ENCODE results near the gene QKI. TPM values are rescaled to one million over a fixed set of nuclear protein-coding genes. Genes with fewer than 3 reads are reported as not detected.

The QKI gene
- total RNA-seq, 1 donor from 2014 or later, result 204 TPM

DNA sequence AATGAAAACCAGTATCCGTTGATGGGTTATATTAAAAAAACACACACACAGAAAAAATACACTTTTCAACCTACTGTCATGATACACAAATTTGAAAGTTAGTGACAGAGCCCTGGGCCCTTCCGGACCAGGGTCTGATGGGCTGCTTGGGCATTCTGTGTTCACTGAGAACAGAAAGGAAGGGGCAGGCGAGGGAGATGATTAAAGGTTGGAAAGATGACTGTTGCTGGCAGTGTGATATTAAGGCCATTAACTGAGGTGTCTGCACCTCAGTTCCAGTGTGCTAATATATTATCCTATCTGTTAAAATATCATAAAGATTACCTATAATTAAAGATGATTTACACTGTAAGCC lies 18.7 kb upstream of the QKI start:
- Histone ChIP-seq H3K27ac (ENCODE audit: low read depth, low read length) (no peak overlapping the region), H3K4me3 (ENCODE audit: insufficient read depth, low read depth, low read length) (no peak overlapping the region), H3K36me3 (ENCODE audit: insufficient read depth, low read length) (no peaks in the 10 kb centered on the region), H3K9me3 (ENCODE audit: insufficient read depth, low read depth, low read length) (no peaks in the 10 kb centered on the region), H4K20me1 (ENCODE audit: insufficient read depth, low read length) (no peaks in the 10 kb centered on the region), H3K27me3 (ENCODE audit: insufficient read depth, low read length) (no peaks in the 10 kb centered on the region), H3K9ac (ENCODE audit: low read length) (no peak overlapping the region), H3K4me1 (ENCODE audit: insufficient read depth, low read length) (peaks cover 29% of the 10 kb centered on the region), H2AFZ (ENCODE audit: low read depth, low read length) (no peak overlapping the region), H3K4me2 (ENCODE audit: low read length) (no peak overlapping the region), H3K79me2 (ENCODE audit: insufficient read depth, low read length) (no peaks in the 10 kb centered on the region)
- Mint-ChIP-seq H3K4me1 (ENCODE audit: low read depth, unreplicated experiment) (peaks cover 28% of the 10 kb centered on the region), H3K9me3 (ENCODE audit: unreplicated experiment) (peaks cover 1% of the 10 kb centered on the region), H3K4me3 (ENCODE audit: unreplicated experiment) (no peak overlapping the region), H3K27me3 (ENCODE audit: low read depth, unreplicated experiment) (peaks cover 2% of the 10 kb centered on the region), H3K27ac (ENCODE audit: unreplicated experiment) (no peak overlapping the region), H3K36me3 (ENCODE audit: low read depth, unreplicated experiment) (peaks cover 2% of the 10 kb centered on the region)
- DNase-seq (ENCODE audit: low read depth), result no peak
- TF ChIP-seq EZH2 (IDR thresholded peaks at IDR 0.05; ENCODE audit: insufficient read depth, low read length), result no peak
- TF ChIP-seq, protein P1, sequence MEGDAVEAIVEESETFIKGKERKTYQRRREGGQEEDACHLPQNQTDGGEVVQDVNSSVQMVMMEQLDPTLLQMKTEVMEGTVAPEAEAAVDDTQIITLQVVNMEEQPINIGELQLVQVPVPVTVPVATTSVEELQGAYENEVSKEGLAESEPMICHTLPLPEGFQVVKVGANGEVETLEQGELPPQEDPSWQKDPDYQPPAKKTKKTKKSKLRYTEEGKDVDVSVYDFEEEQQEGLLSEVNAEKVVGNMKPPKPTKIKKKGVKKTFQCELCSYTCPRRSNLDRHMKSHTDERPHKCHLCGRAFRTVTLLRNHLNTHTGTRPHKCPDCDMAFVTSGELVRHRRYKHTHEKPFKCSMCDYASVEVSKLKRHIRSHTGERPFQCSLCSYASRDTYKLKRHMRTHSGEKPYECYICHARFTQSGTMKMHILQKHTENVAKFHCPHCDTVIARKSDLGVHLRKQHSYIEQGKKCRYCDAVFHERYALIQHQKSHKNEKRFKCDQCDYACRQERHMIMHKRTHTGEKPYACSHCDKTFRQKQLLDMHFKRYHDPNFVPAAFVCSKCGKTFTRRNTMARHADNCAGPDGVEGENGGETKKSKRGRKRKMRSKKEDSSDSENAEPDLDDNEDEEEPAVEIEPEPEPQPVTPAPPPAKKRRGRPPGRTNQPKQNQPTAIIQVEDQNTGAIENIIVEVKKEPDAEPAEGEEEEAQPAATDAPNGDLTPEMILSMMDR (IDR thresholded peaks at IDR 0.05; ENCODE audit: insufficient read depth, low read depth, low read length), result no peak
- no peak for FAIRE-seq

DNA sequence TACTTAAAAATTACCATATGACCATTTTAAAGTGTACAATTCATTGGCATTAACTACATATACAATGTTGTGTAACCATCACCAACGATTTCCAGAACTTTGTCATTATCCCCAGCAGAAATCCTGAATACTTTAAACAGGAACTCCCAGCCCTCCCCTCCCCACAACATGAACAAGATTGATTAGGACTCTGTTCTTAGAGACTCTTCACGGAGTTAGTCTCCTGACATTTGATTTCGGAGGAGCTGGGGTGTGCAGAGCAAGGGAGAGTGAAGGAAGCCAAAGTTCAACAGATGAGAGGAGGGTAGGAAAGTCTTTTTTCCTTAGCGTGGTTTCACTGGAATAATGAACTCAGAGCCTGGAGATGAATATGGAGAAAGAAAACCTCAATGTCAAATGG lies 17.2 kb upstream of the QKI start:
- H3K4me1 Mint-ChIP-seq (ENCODE audit: low read depth, unreplicated experiment), result peaks cover 22% of the 10 kb centered on the region
- peaks cover 1% of the 10 kb centered on the region for H3K9me3 Mint-ChIP-seq (ENCODE audit: unreplicated experiment)

DNA sequence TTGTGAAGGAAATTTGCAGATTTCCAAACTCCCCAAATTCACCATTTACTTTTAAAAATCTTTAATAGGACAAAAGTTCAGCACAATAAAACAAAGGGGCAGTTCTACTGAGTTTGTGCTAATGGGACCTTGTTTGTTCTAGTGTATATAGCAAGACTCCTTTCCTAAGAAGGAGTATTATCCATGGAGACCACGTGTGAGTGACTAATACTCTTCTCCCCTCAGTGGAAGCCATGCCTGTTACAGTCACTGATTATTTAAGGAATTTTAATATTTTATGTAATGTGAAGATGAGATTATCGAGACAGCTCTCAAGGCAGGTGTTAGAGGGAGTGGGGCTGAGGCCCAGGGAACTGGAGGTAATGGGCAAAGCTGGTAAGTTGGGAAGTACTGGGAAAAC lies 16.4 kb upstream of the QKI start:
- Mint-ChIP-seq H3K27me3 (ENCODE audit: low read depth, unreplicated experiment) (peaks cover 2% of the 10 kb centered on the region), H3K27ac (ENCODE audit: unreplicated experiment) (no peak overlapping the region), H3K36me3 (ENCODE audit: low read depth, unreplicated experiment) (peaks cover 2% of the 10 kb centered on the region), H3K4me1 (ENCODE audit: low read depth, unreplicated experiment) (peaks cover 16% of the 10 kb centered on the region), H3K9me3 (ENCODE audit: unreplicated experiment) (peaks cover 1% of the 10 kb centered on the region), H3K4me3 (ENCODE audit: unreplicated experiment) (no peak overlapping the region)
- Histone ChIP-seq H3K27me3 (ENCODE audit: insufficient read depth, low read length) (no peaks in the 10 kb centered on the region), H3K79me2 (ENCODE audit: insufficient read depth, low read length) (no peaks in the 10 kb centered on the region), H3K27ac (ENCODE audit: low read depth, low read length) (no peak overlapping the region), H2AFZ (ENCODE audit: low read depth, low read length) (no peak overlapping the region), H3K4me1 (ENCODE audit: insufficient read depth, low read length) (peaks cover 15% of the 10 kb centered on the region), H3K9ac (ENCODE audit: low read length) (no peak overlapping the region), H3K9me3 (ENCODE audit: insufficient read depth, low read depth, low read length) (no peaks in the 10 kb centered on the region), H3K4me2 (ENCODE audit: low read length) (no peak overlapping the region), H4K20me1 (ENCODE audit: insufficient read depth, low read length) (no peaks in the 10 kb centered on the region), H3K36me3 (ENCODE audit: insufficient read depth, low read length) (no peaks in the 10 kb centered on the region), H3K4me3 (ENCODE audit: insufficient read depth, low read depth, low read length) (no peak overlapping the region)
- no peak for TF ChIP-seq EZH2 (IDR thresholded peaks at IDR 0.05; ENCODE audit: insufficient read depth, low read length)
- TF ChIP-seq, protein P1 (IDR thresholded peaks at IDR 0.05; ENCODE audit: insufficient read depth, low read depth, low read length), result no peak
- DNase-seq (ENCODE audit: low read depth) (no peak), FAIRE-seq (no peak)

More for the DNA sequence above, 17.2 kb upstream of the QKI start:
- Mint-ChIP-seq H3K4me3 (ENCODE audit: unreplicated experiment) (peak overlapping the region; percentile 70), H3K36me3 (ENCODE audit: low read depth, unreplicated experiment) (peaks cover 2% of the 10 kb centered on the region), H3K27ac (ENCODE audit: unreplicated experiment) (no peak overlapping the region), H3K27me3 (ENCODE audit: low read depth, unreplicated experiment) (peaks cover 2% of the 10 kb centered on the region)
- DNase-seq (ENCODE audit: low read depth) (no peak), FAIRE-seq (no peak)
- Histone ChIP-seq H4K20me1 (ENCODE audit: insufficient read depth, low read length) (no peaks in the 10 kb centered on the region), H3K27me3 (ENCODE audit: insufficient read depth, low read length) (no peaks in the 10 kb centered on the region), H3K4me1 (ENCODE audit: insufficient read depth, low read length) (peaks cover 20% of the 10 kb centered on the region), H3K4me2 (ENCODE audit: low read length) (peak overlapping the region; percentile 96), H3K79me2 (ENCODE audit: insufficient read depth, low read length) (no peaks in the 10 kb centered on the region), H3K9me3 (ENCODE audit: insufficient read depth, low read depth, low read length) (no peaks in the 10 kb centered on the region), H3K27ac (ENCODE audit: low read depth, low read length) (no peak overlapping the region), H3K4me3 (ENCODE audit: insufficient read depth, low read depth, low read length) (no peak overlapping the region), H2AFZ (ENCODE audit: low read depth, low read length) (no peak overlapping the region), H3K9ac (ENCODE audit: low read length) (no peak overlapping the region), H3K36me3 (ENCODE audit: insufficient read depth, low read length) (no peaks in the 10 kb centered on the region)
- TF ChIP-seq EZH2 (IDR thresholded peaks at IDR 0.05; ENCODE audit: insufficient read depth, low read length), result no peak
- TF ChIP-seq, protein P1 (IDR thresholded peaks at IDR 0.05; ENCODE audit: insufficient read depth, low read depth, low read length), result no peak
